Hepatocyte (in vitro differentiated cells): ENCODE results near the gene SLC9A5.

ENCODE experiments used
- EZH2 ChIP-seq: fragments of 200-600 bp; sonication (generic); IDR thresholded peaks from 2 replicates; pipeline ENCODE4 v1.6.1; 2016; ENCODE audit warnings: antibody characterized with exemption, mild to moderate bottlenecking, borderline replicate concordance
- EZH2phosphoT487 ChIP-seq: fragments of 200-600 bp; sonication (generic); IDR thresholded peaks from one replicate; pipeline ENCODE4 v1.6.1; 2018; ENCODE audit warnings: antibody characterized with exemption, mild to moderate bottlenecking, low read depth, moderate library complexity; ENCODE audit not compliant: unreplicated experiment, severe bottlenecking
- TF ChIP-seq, protein P1 (sequence below): fragments of 200-600 bp; sonication (generic); IDR thresholded peaks from 2 replicates; pipeline ENCODE4 v1.5.1; 2016; ENCODE audit warnings: antibody characterized with exemption, mild to moderate bottlenecking; ENCODE audit not compliant: poor library complexity

GRCh38 chr16:67278773-67279295 lies 30.1 kb downstream of the SLC9A5 start:
- TF ChIP-seq EZH2 (no peak), EZH2phosphoT487 (no peak)
- TF ChIP-seq, protein P1, sequence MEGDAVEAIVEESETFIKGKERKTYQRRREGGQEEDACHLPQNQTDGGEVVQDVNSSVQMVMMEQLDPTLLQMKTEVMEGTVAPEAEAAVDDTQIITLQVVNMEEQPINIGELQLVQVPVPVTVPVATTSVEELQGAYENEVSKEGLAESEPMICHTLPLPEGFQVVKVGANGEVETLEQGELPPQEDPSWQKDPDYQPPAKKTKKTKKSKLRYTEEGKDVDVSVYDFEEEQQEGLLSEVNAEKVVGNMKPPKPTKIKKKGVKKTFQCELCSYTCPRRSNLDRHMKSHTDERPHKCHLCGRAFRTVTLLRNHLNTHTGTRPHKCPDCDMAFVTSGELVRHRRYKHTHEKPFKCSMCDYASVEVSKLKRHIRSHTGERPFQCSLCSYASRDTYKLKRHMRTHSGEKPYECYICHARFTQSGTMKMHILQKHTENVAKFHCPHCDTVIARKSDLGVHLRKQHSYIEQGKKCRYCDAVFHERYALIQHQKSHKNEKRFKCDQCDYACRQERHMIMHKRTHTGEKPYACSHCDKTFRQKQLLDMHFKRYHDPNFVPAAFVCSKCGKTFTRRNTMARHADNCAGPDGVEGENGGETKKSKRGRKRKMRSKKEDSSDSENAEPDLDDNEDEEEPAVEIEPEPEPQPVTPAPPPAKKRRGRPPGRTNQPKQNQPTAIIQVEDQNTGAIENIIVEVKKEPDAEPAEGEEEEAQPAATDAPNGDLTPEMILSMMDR: peak; percentile 21
